ENCODE results near the gene ZNF407.

Gene ZNF407

GRCh38 chr18:74975001-74975400 is 377.3 kb downstream of the ZNF407 start:
- ATAC-seq, result no peak
- TF ChIP-seq ZNF565 (CRISPR knock-in tag; conservative IDR thresholded peaks at IDR 0.05; ENCODE audit: low read depth) (no peak), TOX (CRISPR knock-in tag; IDR thresholded peaks at IDR 0.05; ENCODE audit: borderline replicate concordance) (no peak), CREB5 (CRISPR knock-in tag; IDR thresholded peaks at IDR 0.05; ENCODE audit: low read depth) (no peak), RARB (CRISPR knock-in tag; IDR thresholded peaks at IDR 0.05) (no peak), ZFP30 (CRISPR knock-in tag; IDR thresholded peaks at IDR 0.05) (no peak), TSHZ2 (CRISPR knock-in tag; IDR thresholded peaks at IDR 0.05) (no peak), PPARA (CRISPR knock-in tag; IDR thresholded peaks at IDR 0.05; ENCODE audit: borderline replicate concordance) (no peak), ESRRG (CRISPR knock-in tag; IDR thresholded peaks at IDR 0.05) (no peak), TCF4 (CRISPR knock-in tag; IDR thresholded peaks at IDR 0.05; ENCODE audit: borderline replicate concordance) (no peak), CSDC2 (CRISPR knock-in tag; IDR thresholded peaks at IDR 0.05) (no peak), POU6F1 (CRISPR knock-in tag; IDR thresholded peaks at IDR 0.05; ENCODE audit: borderline replicate concordance, low read depth) (no peak), SNAI2 (CRISPR knock-in tag; IDR thresholded peaks at IDR 0.05) (no peak), ISL1 (CRISPR knock-in tag; IDR thresholded peaks at IDR 0.05) (no peak)

GRCh38 chr18:74976331-74976909 is 378.8 kb downstream of the ZNF407 start:
- no peak; the same call in 2 of the 3 replicates for ATAC-seq
- TF ChIP-seq CSDC2 (CRISPR knock-in tag; IDR thresholded peaks at IDR 0.05) (no peak), TCF4 (CRISPR knock-in tag; IDR thresholded peaks at IDR 0.05; ENCODE audit: borderline replicate concordance) (peak; percentile 59; the same call in 1 of the 2 replicates)

GRCh38 chr18:74977041-74977440 is 379.4 kb downstream of the ZNF407 start:
- no peak for ATAC-seq
- TF ChIP-seq BACH2 (CRISPR knock-in tag; IDR thresholded peaks at IDR 0.05; ENCODE audit: borderline replicate concordance) (no peak), TCF4 (CRISPR knock-in tag; IDR thresholded peaks at IDR 0.05; ENCODE audit: borderline replicate concordance) (no peak), SNAI2 (CRISPR knock-in tag; IDR thresholded peaks at IDR 0.05) (no peak), ESRRG (CRISPR knock-in tag; IDR thresholded peaks at IDR 0.05) (no peak), CSDC2 (CRISPR knock-in tag; IDR thresholded peaks at IDR 0.05) (no peak), ZNF565 (CRISPR knock-in tag; conservative IDR thresholded peaks at IDR 0.05; ENCODE audit: low read depth) (no peak), ZC3H10 (CRISPR knock-in tag; IDR thresholded peaks at IDR 0.05) (no peak), ZNF70 (CRISPR knock-in tag; IDR thresholded peaks at IDR 0.05) (no peak), PPARA (CRISPR knock-in tag; IDR thresholded peaks at IDR 0.05; ENCODE audit: borderline replicate concordance) (no peak), RARB (CRISPR knock-in tag; IDR thresholded peaks at IDR 0.05) (no peak), ARNTL (CRISPR knock-in tag; IDR thresholded peaks at IDR 0.05; ENCODE audit: borderline replicate concordance, low read depth) (no peak), ISL1 (CRISPR knock-in tag; IDR thresholded peaks at IDR 0.05) (no peak), OSR1 (CRISPR knock-in tag; IDR thresholded peaks at IDR 0.05) (no peak), CSRNP3 (CRISPR knock-in tag; IDR thresholded peaks at IDR 0.05) (no peak), TSHZ2 (CRISPR knock-in tag; IDR thresholded peaks at IDR 0.05) (no peak), ZFP30 (CRISPR knock-in tag; IDR thresholded peaks at IDR 0.05) (no peak)
